Measurements from ENCODE around the gene CSRP1.
A peak's percentile ranks its signal among the peaks of the same experiment; 100 is the strongest.
"Not testable (repeated sequence)": the region's sequence is repeated elsewhere in the genome, so short reads cannot be mapped to it uniquely, and the experiment has no call there.

Gene CSRP1

GRCh38 chr1:201478666-201479065, 28.3 kb downstream of the CSRP1 start:
- DNase-seq (ENCODE audit: low spot score), result not testable (repeated sequence)

- DNase-seq (ENCODE audit: low spot score), result no peak
Measured at GRCh38 chr1:201476670-201477344, 30.1 kb downstream of the CSRP1 start.

- no peak for DNase-seq (ENCODE audit: low spot score)
Measured at GRCh38 chr1:201475915-201476669, 30.8 kb downstream of the CSRP1 start.

- DNase-seq (ENCODE audit: low spot score), result no peak
Measured at GRCh38 chr1:201475130-201475529, 31.8 kb downstream of the CSRP1 start.

GRCh38 chr1:201473296-201473695, 33.6 kb downstream of the CSRP1 start:
- DNase-seq (ENCODE audit: low spot score), result no peak

GRCh38 chr1:201472321-201472720, 34.6 kb downstream of the CSRP1 start:
- DNase-seq (ENCODE audit: low spot score), result not testable (repeated sequence)

- DNase-seq (ENCODE audit: low spot score), result peak; percentile 79
Measured at GRCh38 chr1:201471772-201472171, 35.2 kb downstream of the CSRP1 start.

- no peak for DNase-seq (ENCODE audit: low spot score)
Measured at GRCh38 chr1:201470581-201470980, 36.3 kb downstream of the CSRP1 start.

- DNase-seq (ENCODE audit: low spot score), result no peak
Measured at GRCh38 chr1:201469645-201470074, 37.3 kb downstream of the CSRP1 start.

- DNase-seq (ENCODE audit: low spot score), result peak; percentile 93
Measured at GRCh38 chr1:201468844-201469644, 37.9 kb downstream of the CSRP1 start, which contains the start of gene PHLDA3. Gene PHLDA3, minus strand, starts transcription at chr1:201469188. Its CDS starts 402 bp downstream, at chr1:201468786.

GRCh38 chr1:201468501-201468843, 38.5 kb downstream of the CSRP1 start:
- no peak for DNase-seq (ENCODE audit: low spot score)

- DNase-seq (ENCODE audit: low spot score), result no peak
Measured at GRCh38 chr1:201466492-201466891, 40.4 kb downstream of the CSRP1 start.

- DNase-seq (ENCODE audit: low spot score), result no peak
Measured at GRCh38 chr1:201465698-201466290, 41.1 kb downstream of the CSRP1 start.

GRCh38 chr1:201463071-201463552, 43.8 kb downstream of the CSRP1 start:
- DNase-seq (ENCODE audit: low spot score), result no peak

- DNase-seq (ENCODE audit: low spot score), result peak; percentile 90
Measured at GRCh38 chr1:201461645-201462441, 45.1 kb downstream of the CSRP1 start.

- DNase-seq (ENCODE audit: low spot score), result peak; percentile 76
Measured at GRCh38 chr1:201460814-201461644, 45.9 kb downstream of the CSRP1 start.

GRCh38 chr1:201459775-201460174, 47.1 kb downstream of the CSRP1 start:
- DNase-seq (ENCODE audit: low spot score), result no peak

GRCh38 chr1:201459052-201459451, 47.9 kb downstream of the CSRP1 start:
- no peak for DNase-seq (ENCODE audit: low spot score)

GRCh38 chr1:201457508-201457960, 49.4 kb downstream of the CSRP1 start:
- no peak for DNase-seq (ENCODE audit: low spot score)

Data from AG08396 (cell line).